Mesodermal cell (in vitro differentiated cells): Measurements from ENCODE around the gene ADCY7.

Experiments
- H3K27ac ChIP-seq: 2 replicates; pipeline ENCODE4 v1.7.0; 2013; ENCODE audit warnings: mild to moderate bottlenecking, low read depth, low read length, moderate library complexity; ENCODE audit not compliant: severe bottlenecking
- H3K36me3 ChIP-seq: 2 replicates; pipeline ENCODE4 v1.7.1; 2013; ENCODE audit warnings: mild to moderate bottlenecking, low read length, moderate library complexity; ENCODE audit not compliant: control insufficient read depth, insufficient read depth
- H3K4me1 ChIP-seq: one replicate; pipeline ENCODE4 v1.7.1; 2013; ENCODE audit warnings: mild to moderate bottlenecking, low read length; ENCODE audit not compliant: insufficient read depth, control insufficient read depth, poor library complexity, severe bottlenecking
- H3K4me3 ChIP-seq: 2 replicates; pipeline ENCODE4 v1.7.0; 2013; ENCODE audit warnings: low read length, control low read depth, mild to moderate bottlenecking; ENCODE audit not compliant: insufficient read depth, poor library complexity, severe bottlenecking; ENCODE audit errors: extremely low read depth
- H3K9me3 ChIP-seq: 2 replicates; pipeline ENCODE4 v1.7.1; 2013; ENCODE audit warnings: mild to moderate bottlenecking, low read length, moderate library complexity; ENCODE audit not compliant: control insufficient read depth
- WGBS, 2 experiments: methylation state at CpG; one replicate each; pipeline ENCODE4 v1.1.5; 2013; ENCODE audit warnings: missing lambda C conversion rate in 2 of 2; ENCODE audit not compliant: insufficient coverage in 2 of 2; 5-methylcytosine and 5-hydroxymethylcytosine counted together

Gene ADCY7

GRCh38 chr16:50251375-50252081 is 14.8 kb upstream of the ADCY7 start:
- 94 to 96% methylated on average over 9 to 10 of the region's 15 CpGs for WGBS, 2 experiments
- Histone ChIP-seq H3K36me3 (no peaks in the 10 kb centered on the region), H3K4me1 (peaks cover 15% of the 10 kb centered on the region), H3K27ac (no peak overlapping the region), H3K4me3 (no peak overlapping the region), H3K9me3 (no peaks in the 10 kb centered on the region)

DNA sequence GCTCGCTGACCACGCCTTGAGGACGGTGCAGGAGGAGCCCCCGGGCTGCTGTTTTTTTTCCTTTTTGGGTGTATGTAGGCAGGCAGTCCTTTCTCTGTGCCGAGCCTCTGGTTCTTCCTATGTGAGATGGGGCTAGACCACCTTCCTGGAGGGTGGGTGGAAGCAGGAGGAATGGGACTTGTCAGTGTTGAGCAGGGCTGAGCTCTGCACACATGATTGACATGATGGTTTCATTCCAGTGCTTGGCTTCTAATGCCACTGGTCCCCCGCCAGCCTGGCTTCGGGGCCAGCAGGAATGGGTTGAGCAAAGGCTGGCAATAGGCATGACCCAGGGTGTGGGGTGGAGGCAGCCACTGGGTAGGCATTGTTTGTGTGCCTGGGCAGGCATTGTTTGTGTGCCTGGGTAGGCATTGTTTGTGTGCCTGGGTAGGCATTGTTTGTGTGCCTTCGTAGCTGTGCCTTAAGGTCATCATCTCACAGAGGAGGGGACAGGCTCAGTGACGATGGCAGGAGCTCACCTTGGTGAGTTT is 14.2 kb upstream of the ADCY7 start:
- Histone ChIP-seq H3K9me3 (no peaks in the 10 kb centered on the region), H3K36me3 (no peaks in the 10 kb centered on the region), H3K4me3 (no peak overlapping the region), H3K4me1 (peaks cover 15% of the 10 kb centered on the region), H3K27ac (no peak overlapping the region)
- WGBS, 2 experiments: 95 to 96% methylated on average over 5 to 6 of the region's 9 CpGs

DNA sequence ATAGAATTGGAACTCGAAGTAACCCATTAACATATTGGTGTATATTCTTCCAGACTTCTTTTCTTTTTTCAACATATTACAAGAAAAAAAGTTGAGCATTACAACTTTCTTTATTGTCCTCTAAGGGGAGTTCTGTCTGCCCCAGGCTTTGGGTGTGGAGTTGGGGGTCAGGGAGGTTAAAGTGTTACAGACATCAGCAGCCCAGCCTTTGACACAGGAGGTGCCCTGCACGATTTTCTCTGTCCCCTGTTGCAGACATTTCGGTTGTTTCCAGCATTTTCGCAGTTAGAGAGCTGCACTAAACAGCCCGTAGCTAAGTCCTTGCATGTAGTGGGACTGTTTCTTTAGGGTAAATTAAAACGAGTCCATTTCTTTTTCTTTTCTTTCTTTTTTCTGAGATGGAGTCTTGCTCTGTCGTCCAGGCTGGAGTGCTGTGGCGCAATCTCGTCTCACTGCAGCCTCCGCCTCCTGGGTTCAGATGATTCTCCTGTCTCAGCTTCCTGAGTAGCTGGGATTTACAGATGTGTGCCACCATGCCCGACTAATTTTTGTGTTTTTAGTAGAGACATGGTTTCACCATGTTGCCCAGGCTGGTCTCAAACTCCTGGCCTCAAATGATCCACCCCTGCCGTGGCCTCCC is 13.4 kb upstream of the ADCY7 start:
- WGBS, 2 experiments: 97 to 100% methylated on average over 6 to 8 of the region's 12 CpGs

GRCh38 chr16:50253514-50253910 is 12.8 kb upstream of the ADCY7 start:
- H3K4me1 ChIP-seq: peaks cover 7% of the 10 kb centered on the region
- H3K27ac ChIP-seq: no peak overlapping the region
- 89 to 91% methylated on average over 5 to 8 of the region's 8 CpGs for WGBS, 2 experiments
- H3K36me3 ChIP-seq: no peaks in the 10 kb centered on the region
- H3K4me3 ChIP-seq: no peak overlapping the region
- no peaks in the 10 kb centered on the region for H3K9me3 ChIP-seq

More for the DNA sequence above, 13.4 kb upstream of the ADCY7 start:
- H3K9me3 ChIP-seq: no peaks in the 10 kb centered on the region
- no peak overlapping the region for H3K4me3 ChIP-seq
- H3K4me1 ChIP-seq: peaks cover 12% of the 10 kb centered on the region
- no peaks in the 10 kb centered on the region for H3K36me3 ChIP-seq
- no peak overlapping the region for H3K27ac ChIP-seq

DNA sequence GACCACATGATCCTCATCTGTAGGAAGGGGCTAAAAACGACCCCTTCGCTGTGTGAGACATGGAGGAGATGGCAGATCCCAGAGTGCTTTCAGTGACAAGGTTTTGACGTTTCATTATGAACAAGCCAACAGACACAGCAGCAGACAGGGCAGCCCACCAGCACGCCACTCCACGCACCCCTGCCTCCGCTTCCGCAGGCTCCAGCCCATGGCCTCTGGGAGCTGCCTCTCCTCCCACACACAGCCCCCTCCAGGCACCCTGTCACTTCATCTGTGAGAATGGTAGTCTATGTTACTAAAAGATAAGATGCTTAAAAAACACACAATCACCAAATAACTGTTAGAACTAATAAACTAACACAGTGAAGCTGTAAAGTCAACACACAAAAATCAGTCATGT is 12.3 kb upstream of the ADCY7 start:
- no peaks in the 10 kb centered on the region for H3K36me3 ChIP-seq
- H3K4me3 ChIP-seq: no peak overlapping the region
- 69 to 89% methylated on average over 4 to 7 of the region's 7 CpGs for WGBS, 2 experiments
- H3K4me1 ChIP-seq: peaks cover 6% of the 10 kb centered on the region
- no peaks in the 10 kb centered on the region for H3K9me3 ChIP-seq
- H3K27ac ChIP-seq: no peak overlapping the region

GRCh38 chr16:50255538-50255937 is 10.8 kb upstream of the ADCY7 start:
- H3K27ac ChIP-seq: no peak overlapping the region
- H3K4me1 ChIP-seq: peaks cover 6% of the 10 kb centered on the region
- 87 to 100% methylated on average over 1 to 2 of the region's 2 CpGs for WGBS, 2 experiments
- no peaks in the 10 kb centered on the region for H3K9me3 ChIP-seq
- H3K4me3 ChIP-seq: no peak overlapping the region
- no peaks in the 10 kb centered on the region for H3K36me3 ChIP-seq

GRCh38 chr16:50256604-50257003 is 9.7 kb upstream of the ADCY7 start:
- no peaks in the 10 kb centered on the region for H3K9me3 ChIP-seq
- no peaks in the 10 kb centered on the region for H3K36me3 ChIP-seq
- no CpG with 5 or more reads among the region's 1 CpG for WGBS, 2 experiments
- no peak overlapping the region for H3K4me3 ChIP-seq
- H3K4me1 ChIP-seq: peaks cover 7% of the 10 kb centered on the region
- no peak overlapping the region for H3K27ac ChIP-seq

DNA sequence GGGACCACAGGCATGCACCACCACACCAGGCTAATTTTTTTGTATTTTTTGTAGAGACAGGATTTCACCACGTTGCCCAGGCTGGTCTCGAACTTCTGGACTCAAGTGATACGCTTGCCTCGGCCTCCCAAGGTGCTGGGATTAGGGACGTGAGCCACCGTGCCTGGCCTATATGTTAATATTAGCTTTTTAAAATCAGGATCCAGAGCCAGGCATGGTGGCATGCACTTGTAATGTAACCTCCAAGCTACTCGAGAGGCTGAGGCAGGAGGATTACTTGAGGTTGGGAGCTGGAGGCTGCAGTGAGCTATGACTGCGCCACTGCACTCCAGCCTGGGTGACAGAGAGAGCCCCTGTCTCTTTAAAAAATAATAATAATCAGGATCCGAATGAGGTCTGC is 8.5 kb upstream of the ADCY7 start:
- Histone ChIP-seq H3K27ac (no peak overlapping the region), H3K4me1 (peaks cover 8% of the 10 kb centered on the region), H3K36me3 (no peaks in the 10 kb centered on the region), H3K9me3 (no peaks in the 10 kb centered on the region), H3K4me3 (no peak overlapping the region)
- WGBS, 2 experiments: 91 to 96% methylated on average over 7 to 8 of the region's 9 CpGs

GRCh38 chr16:50259334-50260205 is 6.8 kb upstream of the ADCY7 start:
- H3K36me3 ChIP-seq: no peaks in the 10 kb centered on the region
- peak overlapping the region; percentile 32 for H3K27ac ChIP-seq
- H3K9me3 ChIP-seq: no peaks in the 10 kb centered on the region
- 62 to 69% methylated on average over 15 to 17 of the region's 23 CpGs for WGBS, 2 experiments
- H3K4me3 ChIP-seq: no peak overlapping the region
- peaks cover 6% of the 10 kb centered on the region for H3K4me1 ChIP-seq

DNA sequence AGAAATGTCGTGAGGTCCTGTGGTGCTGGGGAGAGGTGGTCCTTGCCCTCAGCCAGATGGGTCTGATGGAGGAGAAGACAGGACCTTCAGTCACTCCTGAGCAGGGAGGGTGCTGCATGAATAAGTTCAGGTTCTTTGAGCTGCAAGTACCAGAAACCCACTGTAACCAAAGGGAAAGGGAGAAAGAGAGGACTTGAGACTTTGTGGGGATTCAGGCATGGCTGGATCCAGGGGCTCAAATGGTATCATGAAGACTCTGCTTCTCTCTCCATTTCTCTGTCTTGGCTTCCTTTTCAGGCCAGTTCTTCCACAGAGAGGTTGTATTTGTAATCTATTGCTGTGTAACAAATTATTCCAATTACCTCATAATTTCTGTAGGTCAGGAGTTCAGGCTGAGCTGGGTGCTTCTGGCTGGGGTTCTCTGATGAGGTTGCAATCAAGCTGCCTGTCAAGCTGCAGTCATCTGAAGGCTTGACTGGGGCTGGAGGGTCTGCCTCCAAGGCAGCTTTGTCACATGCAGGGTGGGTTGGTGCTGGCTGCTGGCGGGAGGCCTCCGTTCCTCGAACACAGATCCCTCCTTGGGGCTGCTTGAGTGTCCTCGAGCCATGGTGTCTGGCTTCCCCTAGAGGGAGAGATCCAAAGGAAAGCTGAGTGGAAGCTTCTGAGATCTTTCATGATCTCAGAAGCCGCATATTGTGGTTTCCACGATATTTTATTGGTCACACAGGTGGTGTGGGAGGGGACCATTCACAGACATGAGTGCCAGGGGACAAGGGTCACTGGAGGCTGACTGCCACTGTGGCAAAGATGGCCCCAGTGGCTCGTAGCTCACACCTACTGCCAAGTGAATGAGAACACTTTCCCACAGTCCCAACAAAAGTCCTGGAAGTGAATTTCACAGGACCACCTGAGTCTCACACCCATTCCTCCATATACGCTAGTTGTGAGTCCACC is 5.9 kb upstream of the ADCY7 start:
- H3K4me1 ChIP-seq: peaks cover 11% of the 10 kb centered on the region
- H3K36me3 ChIP-seq: no peaks in the 10 kb centered on the region
- 95 to 96% methylated on average over 8 of the region's 9 CpGs for WGBS, 2 experiments
- H3K27ac ChIP-seq: no peak overlapping the region
- no peak overlapping the region for H3K4me3 ChIP-seq
- H3K9me3 ChIP-seq: no peaks in the 10 kb centered on the region
